IMR-90 (cell line): ENCODE results near the gene NFATC3.

Experiments
- BHLHE40 ChIP-seq: fragments of 150-350 bp; IDR thresholded peaks from 2 replicates; pipeline ENCODE4 v1.6.1; 2016; ENCODE audit warnings: mild to moderate bottlenecking, low read depth, low read length
- CEBPB ChIP-seq: IDR thresholded peaks from 2 replicates; pipeline ENCODE4 v1.6.1; 2012; ENCODE audit warnings: low read depth, low read length, improper control_type of control experiment
- CHD1 ChIP-seq: IDR thresholded peaks from 2 replicates; pipeline ENCODE4 v1.6.1; 2012; ENCODE audit warnings: low read depth, low read length, improper control_type of control experiment
- ELK1 ChIP-seq: fragments of 150-350 bp; IDR thresholded peaks from 2 replicates; pipeline ENCODE4 v1.6.1; 2016; ENCODE audit warnings: low read depth, mild to moderate bottlenecking, low read length, moderate library complexity, borderline replicate concordance
- MAFK ChIP-seq: IDR thresholded peaks from 2 replicates; pipeline ENCODE4 v1.6.1; 2012; ENCODE audit warnings: low read depth, low read length, improper control_type of control experiment
- MXI1 ChIP-seq: IDR thresholded peaks from 2 replicates; pipeline ENCODE4 v1.6.1; 2012; ENCODE audit warnings: low read depth, mild to moderate bottlenecking, low read length, moderate library complexity, borderline replicate concordance
- NFE2L2 ChIP-seq: fragments of 150-350 bp; IDR thresholded peaks from 2 replicates; pipeline ENCODE4 v1.6.1; 2016; ENCODE audit warnings: low read depth, mild to moderate bottlenecking, low read length
- POLR2A ChIP-seq: IDR thresholded peaks from 2 replicates; pipeline ENCODE4 v1.6.1; 2012; ENCODE audit warnings: mild to moderate bottlenecking, low read depth, low read length
- RAD21 ChIP-seq: IDR thresholded peaks from 2 replicates; pipeline ENCODE4 v1.6.1; 2012; ENCODE audit warnings: low read length, improper control_type of control experiment
- RCOR1 ChIP-seq: IDR thresholded peaks from 2 replicates; pipeline ENCODE4 v1.6.1; 2012; ENCODE audit warnings: mild to moderate bottlenecking, low read length, improper control_type of control experiment; ENCODE audit not compliant: insufficient replicate concordance
- RFX5 ChIP-seq: IDR thresholded peaks from 2 replicates; pipeline ENCODE4 v1.8.0; 2012; ENCODE audit warnings: low read depth, mild to moderate bottlenecking, low read length, moderate library complexity
- SMC3 ChIP-seq: fragments of 150-350 bp; IDR thresholded peaks from 2 replicates; pipeline ENCODE4 v1.6.1; 2016; ENCODE audit warnings: low read depth, mild to moderate bottlenecking, antibody characterized with exemption, low read length, moderate library complexity
- USF2 ChIP-seq: fragments of 150-350 bp; IDR thresholded peaks from 2 replicates; pipeline ENCODE4 v1.6.1; 2017; ENCODE audit warnings: mild to moderate bottlenecking, antibody characterized with exemption, low read length, low read depth
- TF ChIP-seq, protein P1 (sequence below): conservative IDR thresholded peaks from 2 replicates; pipeline ENCODE4 v1.5.1; 2012; ENCODE audit warnings: mild to moderate bottlenecking, low read depth, low read length, improper control_type of control experiment

GRCh38 chr16:68085259-68086071 is at the start of gene NFATC3:
- TF ChIP-seq SMC3 (no peak), RFX5 (no peak), RAD21 (no peak), POLR2A (0 out of 2 replicates have a peak, but pooled peaks have one; percentile 43), RCOR1 (no peak), MXI1 (no peak), CHD1 (no peak), ELK1 (no peak), USF2 (no peak), NFE2L2 (no peak), BHLHE40 (0 out of 2 replicates have a peak, but pooled peaks have one; percentile 37), CEBPB (no peak), MAFK (no peak)
- TF ChIP-seq, protein P1, sequence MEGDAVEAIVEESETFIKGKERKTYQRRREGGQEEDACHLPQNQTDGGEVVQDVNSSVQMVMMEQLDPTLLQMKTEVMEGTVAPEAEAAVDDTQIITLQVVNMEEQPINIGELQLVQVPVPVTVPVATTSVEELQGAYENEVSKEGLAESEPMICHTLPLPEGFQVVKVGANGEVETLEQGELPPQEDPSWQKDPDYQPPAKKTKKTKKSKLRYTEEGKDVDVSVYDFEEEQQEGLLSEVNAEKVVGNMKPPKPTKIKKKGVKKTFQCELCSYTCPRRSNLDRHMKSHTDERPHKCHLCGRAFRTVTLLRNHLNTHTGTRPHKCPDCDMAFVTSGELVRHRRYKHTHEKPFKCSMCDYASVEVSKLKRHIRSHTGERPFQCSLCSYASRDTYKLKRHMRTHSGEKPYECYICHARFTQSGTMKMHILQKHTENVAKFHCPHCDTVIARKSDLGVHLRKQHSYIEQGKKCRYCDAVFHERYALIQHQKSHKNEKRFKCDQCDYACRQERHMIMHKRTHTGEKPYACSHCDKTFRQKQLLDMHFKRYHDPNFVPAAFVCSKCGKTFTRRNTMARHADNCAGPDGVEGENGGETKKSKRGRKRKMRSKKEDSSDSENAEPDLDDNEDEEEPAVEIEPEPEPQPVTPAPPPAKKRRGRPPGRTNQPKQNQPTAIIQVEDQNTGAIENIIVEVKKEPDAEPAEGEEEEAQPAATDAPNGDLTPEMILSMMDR, result no peak
